ENCODE results near the gene HDC.

GRCh38 chr15:50298340-50298739, 32.8 kb upstream of the HDC start:
- TF ChIP-seq CTCF (IDR thresholded peaks at IDR 0.05) (no peak), POLR2A (IDR thresholded peaks at IDR 0.05) (no peak)

All from heart left ventricle (tissue), 13 donors.